T-helper 2 cell treated with Interferon-gamma antibody and Interleukin-4, amounts not matched to agents 5 μg/mL and 100 μg/mL, for 36 hours (primary cell): Measurements from ENCODE around the gene TUBB4B.

Experiments used
- DNase-seq: peaks from one replicate; pipeline ENCODE4 v3.0.0; 2021; ENCODE audit warnings: low spot score
- H3K27ac Mint-ChIP-seq: one replicate; pipeline ENCODE4 v1.8.0; 2021; ENCODE audit warnings: mild to moderate bottlenecking, mixed read lengths
- H3K27me3 Mint-ChIP-seq: one replicate; pipeline ENCODE4 v1.8.0; 2021; ENCODE audit warnings: low read depth, mixed read lengths
- H3K36me3 Mint-ChIP-seq: one replicate; pipeline ENCODE4 v1.8.0; 2021; ENCODE audit warnings: low read depth, mixed read lengths
- H3K4me1 Mint-ChIP-seq: one replicate; pipeline ENCODE4 v1.8.0; 2021; ENCODE audit warnings: low read depth, mixed read lengths
- H3K4me3 Mint-ChIP-seq: one replicate; pipeline ENCODE4 v1.8.0; 2022; ENCODE audit warnings: mild to moderate bottlenecking, moderate library complexity, mixed read lengths
- H3K9me3 Mint-ChIP-seq: one replicate; pipeline ENCODE4 v1.8.0; 2021; ENCODE audit warnings: mixed read lengths

The TUBB4B gene

DNA sequence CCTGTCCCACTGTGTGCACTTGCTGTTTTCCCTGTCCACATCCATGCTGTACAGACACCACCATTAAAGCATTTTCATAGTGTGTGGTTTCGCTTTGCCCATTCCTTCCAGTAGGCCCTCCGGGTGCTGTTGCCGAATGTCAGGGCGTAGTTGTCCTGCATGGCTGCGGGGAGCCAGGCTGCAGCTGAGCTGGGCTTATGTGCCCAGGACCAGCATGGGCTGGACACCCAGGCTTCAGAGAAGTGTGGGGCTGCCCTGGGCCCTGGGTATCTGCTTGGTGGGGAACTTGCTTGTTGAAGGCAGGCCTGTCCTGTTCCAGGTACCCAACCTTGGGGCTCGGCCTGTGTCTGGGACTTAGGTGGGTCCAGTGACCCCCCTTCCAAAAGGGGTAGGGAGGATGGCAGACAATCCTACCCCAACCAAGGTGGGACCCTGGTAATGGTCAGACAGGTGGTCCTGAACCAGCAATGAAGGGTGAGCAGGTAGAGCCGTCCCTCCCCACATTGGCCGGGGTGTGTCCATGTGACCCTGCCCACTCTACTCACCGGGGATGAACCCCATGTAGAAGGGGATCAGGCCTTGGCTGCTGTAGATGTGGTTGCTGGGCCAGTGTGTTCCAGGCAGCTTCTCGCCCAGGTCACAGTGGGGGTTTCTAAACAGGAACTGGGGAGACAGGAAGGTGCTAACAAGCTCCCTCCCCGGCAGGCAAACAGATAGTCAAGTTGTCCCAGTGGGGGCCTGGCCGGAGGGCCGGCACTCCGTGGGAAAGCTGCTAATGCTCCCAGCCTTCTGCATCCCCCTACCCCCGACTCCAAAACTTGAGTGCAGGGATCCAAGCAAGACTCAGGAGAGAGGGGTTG is 2.8 kb downstream of the TUBB4B start:
- peaks cover 23% of the 10 kb centered on the region for H3K36me3 Mint-ChIP-seq
- DNase-seq: no peak
- peaks cover 17% of the 10 kb centered on the region for H3K4me1 Mint-ChIP-seq
- H3K9me3 Mint-ChIP-seq: no peaks in the 10 kb centered on the region
- peak overlapping the region; percentile 89 for H3K4me3 Mint-ChIP-seq
- H3K27ac Mint-ChIP-seq: no peak overlapping the region
- peaks cover 2% of the 10 kb centered on the region for H3K27me3 Mint-ChIP-seq

DNA sequence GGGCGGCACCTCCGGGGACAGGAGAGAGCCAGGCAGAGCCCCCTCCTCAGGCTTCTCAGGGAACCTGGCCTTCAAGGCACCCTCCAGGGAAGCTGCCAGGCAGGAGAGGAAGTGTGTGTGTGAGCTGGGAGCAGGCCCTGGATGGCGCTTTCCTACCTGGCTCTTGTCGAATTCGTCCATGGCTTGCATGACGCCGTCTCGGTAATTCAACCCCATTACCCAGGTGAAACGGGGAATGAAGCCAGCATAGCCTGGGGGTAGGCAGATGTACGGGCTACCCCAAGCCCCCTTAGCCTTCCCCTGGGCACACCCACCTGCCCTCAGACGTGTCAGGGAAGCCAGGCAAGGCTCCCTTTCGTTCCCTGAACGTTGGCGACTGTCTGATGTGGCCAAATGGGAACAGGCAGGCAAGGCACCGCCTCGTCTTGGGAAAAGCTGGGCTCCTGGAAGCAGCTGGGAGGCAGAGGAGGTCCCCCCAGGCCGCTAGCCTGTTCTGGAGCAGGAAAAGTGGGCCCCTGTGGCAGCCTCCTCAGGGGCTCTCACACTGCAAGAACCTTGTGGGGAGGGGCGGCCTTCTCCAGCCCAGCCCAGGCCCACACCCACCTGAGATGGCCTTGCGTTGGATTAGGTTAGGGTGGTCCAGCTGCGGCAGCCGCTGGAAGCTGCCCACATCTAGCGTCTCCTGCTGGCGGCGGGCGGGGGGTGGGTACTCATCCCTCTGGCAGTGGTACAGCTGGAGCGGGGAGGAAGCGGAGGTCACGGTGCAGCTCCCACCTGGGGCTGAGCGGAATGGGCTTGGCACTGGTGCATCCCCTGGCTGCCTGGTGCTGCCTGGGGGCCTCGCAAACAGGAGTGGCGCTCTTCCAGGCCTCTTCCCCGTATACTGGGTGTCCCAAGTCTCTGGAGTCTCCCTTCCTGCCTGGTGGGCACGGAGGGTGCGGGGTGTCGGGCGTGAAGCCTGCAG is 3.7 kb downstream of the TUBB4B start:
- H3K27ac Mint-ChIP-seq: no peak overlapping the region
- H3K4me1 Mint-ChIP-seq: peaks cover 14% of the 10 kb centered on the region
- no peak for DNase-seq
- H3K9me3 Mint-ChIP-seq: no peaks in the 10 kb centered on the region
- no peak overlapping the region for H3K4me3 Mint-ChIP-seq
- peaks cover 2% of the 10 kb centered on the region for H3K27me3 Mint-ChIP-seq
- peaks cover 23% of the 10 kb centered on the region for H3K36me3 Mint-ChIP-seq

DNA sequence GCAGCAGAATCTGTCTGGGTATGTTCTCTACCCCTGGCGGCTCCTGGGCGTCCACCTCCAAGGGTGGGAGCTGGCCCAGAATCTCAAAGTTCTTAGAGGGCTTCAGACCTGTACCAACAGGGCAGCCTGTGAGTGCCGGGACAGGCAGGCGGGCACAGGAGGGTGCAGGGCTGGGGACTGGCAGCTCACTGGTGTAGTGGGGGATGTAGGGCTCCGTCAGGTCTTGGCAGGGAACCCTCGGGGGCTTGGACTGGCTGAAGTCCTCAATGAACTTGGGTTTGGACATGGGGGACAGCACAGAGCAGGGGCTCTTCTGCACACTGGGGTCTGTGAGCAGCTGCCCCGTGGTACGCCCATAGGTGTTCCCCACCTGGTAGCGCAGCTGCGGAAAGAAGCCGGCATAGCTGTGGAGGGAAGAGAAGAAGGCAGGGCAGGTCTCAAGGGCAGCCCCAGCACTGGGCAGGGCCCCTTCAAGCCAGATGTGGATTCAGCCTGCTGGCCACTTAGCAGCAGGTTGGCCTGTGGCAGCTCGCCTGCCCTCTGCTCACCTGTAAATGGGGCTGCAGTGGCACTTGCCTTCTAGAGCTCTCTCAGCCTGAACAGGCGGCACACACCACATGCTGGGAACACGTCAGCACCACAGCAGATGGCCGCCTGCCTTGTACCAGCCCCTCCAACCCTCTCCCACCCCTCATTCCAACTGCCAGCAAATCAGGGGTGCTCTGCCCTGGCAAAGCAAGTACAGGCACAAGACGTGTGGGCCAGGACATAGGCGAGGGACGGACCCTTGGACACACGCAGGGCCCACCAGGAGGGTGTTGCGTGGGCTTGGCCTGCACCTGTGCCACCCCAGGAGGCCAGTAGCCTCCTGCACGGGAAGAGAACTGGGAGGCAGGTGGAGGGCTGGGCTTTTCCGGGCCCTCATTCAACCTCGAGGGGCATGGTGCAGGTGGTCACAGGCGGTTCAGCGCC is 4.6 kb downstream of the TUBB4B start:
- no peak for DNase-seq
- H3K4me3 Mint-ChIP-seq: no peak overlapping the region
- no peak overlapping the region for H3K27ac Mint-ChIP-seq
- peaks cover 14% of the 10 kb centered on the region for H3K4me1 Mint-ChIP-seq
- no peaks in the 10 kb centered on the region for H3K9me3 Mint-ChIP-seq
- peaks cover 2% of the 10 kb centered on the region for H3K27me3 Mint-ChIP-seq
- peaks cover 23% of the 10 kb centered on the region for H3K36me3 Mint-ChIP-seq

GRCh38 chr9:137247135-137247915 is 6.2 kb downstream of the TUBB4B start:
- peaks cover 15% of the 10 kb centered on the region for H3K36me3 Mint-ChIP-seq

DNA sequence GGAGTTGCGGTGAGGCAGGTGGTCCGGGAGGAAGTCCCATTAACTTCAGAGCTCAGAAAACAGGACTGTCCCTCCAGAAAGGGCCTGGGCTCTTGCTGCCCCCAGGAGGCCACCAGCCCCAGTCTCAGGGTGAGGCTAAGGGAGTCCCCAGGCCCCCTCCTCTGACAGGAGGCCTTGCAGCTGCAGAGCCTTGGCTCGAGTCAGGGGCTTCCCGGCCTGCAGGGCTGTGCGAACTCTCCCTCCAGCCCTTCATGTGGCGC is 6.8 kb downstream of the TUBB4B start:
- Mint-ChIP-seq H3K27ac (no peak overlapping the region), H3K4me3 (no peak overlapping the region), H3K27me3 (no peaks in the 10 kb centered on the region), H3K4me1 (peaks cover 5% of the 10 kb centered on the region), H3K9me3 (no peaks in the 10 kb centered on the region), H3K36me3 (peaks cover 10% of the 10 kb centered on the region)
- DNase-seq: no peak

More at GRCh38 chr9:137247135-137247915, 6.2 kb downstream of the TUBB4B start:
- Mint-ChIP-seq H3K4me1 (peaks cover 10% of the 10 kb centered on the region), H3K27me3 (no peaks in the 10 kb centered on the region), H3K27ac (peak overlapping the region; percentile 20), H3K4me3 (no peak overlapping the region), H3K9me3 (no peaks in the 10 kb centered on the region)
- DNase-seq: no peak

GRCh38 chr9:137250329-137251193 is 9.5 kb downstream of the TUBB4B start:
- DNase-seq: no peak
- Mint-ChIP-seq H3K9me3 (no peaks in the 10 kb centered on the region), H3K27ac (no peak overlapping the region), H3K4me3 (no peak overlapping the region), H3K4me1 (peaks cover 4% of the 10 kb centered on the region), H3K27me3 (no peaks in the 10 kb centered on the region), H3K36me3 (no peaks in the 10 kb centered on the region)

DNA sequence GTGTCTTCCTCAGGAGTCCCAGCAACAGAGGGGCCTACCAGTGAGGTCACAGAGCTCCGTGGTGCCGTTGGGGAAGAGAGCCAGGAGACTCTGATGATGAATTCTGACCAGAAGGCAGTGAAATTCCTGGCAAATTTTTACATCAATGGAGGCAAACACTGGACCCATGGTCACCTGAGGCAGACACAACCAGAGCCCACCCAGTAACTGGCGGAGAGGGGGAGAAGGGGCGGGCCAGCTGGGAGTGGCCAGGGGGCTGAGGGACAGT is 10.0 kb downstream of the TUBB4B start, which contains the start of gene STPG3:
Gene STPG3, plus strand, starts transcription at position 93 of the 268 bp plus-strand sequence. Its CDS starts 1 bp downstream, at position 94.
- Mint-ChIP-seq H3K9me3 (no peaks in the 10 kb centered on the region), H3K4me3 (no peak within 1 kb of the TSS), H3K27ac (no peak within 1 kb of the TSS), H3K36me3 (no peaks in the 10 kb centered on the region), H3K27me3 (no peaks in the 10 kb centered on the region), H3K4me1 (peaks cover 4% of the 10 kb centered on the region)
- DNase-seq: no peak

DNA sequence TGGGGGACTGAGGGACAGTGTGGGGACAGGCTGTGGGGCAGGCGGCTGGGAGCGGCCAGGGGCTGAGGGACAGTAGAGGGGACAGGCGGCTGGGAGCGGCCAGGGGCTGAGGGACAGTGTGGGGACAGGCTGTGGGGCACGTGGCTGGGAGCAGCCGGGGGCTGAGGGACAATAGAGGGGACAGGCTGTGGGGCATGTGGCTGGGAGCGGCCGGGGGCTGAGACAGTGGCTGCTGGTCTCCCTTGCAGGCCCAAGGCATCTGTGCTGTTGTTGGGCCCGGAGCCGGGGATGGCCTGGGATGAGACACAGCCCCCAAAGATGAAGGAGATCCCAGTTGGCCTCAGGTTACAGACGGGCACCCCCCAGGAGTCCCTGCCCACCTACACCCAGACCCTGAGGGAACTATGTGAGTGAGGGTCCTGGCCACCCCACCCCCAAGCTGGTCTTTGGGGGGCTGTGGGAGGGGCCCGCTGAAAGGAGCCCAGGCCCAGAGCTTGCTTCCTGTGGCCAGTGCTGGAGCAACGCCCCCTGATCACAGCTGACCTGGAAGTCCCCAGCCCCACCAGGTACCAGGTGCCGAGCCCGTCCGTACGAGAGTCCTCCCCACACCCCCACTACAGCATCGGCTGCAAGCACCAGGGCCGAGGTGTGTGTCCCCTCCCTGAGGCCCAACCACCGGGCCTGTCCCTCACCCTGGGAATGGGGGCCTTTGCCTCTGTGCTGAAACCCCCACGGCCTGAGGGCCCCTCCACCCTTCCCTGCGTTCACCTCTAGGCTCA is 10.6 kb downstream of the TUBB4B start:
- no peak overlapping the region for H3K4me3 Mint-ChIP-seq
- H3K27ac Mint-ChIP-seq: no peak overlapping the region
- DNase-seq: no peak
- peaks cover 4% of the 10 kb centered on the region for H3K4me1 Mint-ChIP-seq
- H3K9me3 Mint-ChIP-seq: no peaks in the 10 kb centered on the region
- no peaks in the 10 kb centered on the region for H3K27me3 Mint-ChIP-seq
- H3K36me3 Mint-ChIP-seq: peaks cover 3% of the 10 kb centered on the region

- Mint-ChIP-seq H3K27ac (no peak overlapping the region), H3K27me3 (no peaks in the 10 kb centered on the region), H3K9me3 (no peaks in the 10 kb centered on the region), H3K4me1 (peaks cover 4% of the 10 kb centered on the region), H3K4me3 (no peak overlapping the region), H3K36me3 (peaks cover 7% of the 10 kb centered on the region)
- no peak for DNase-seq
Observed at GRCh38 chr9:137252555-137253506, 11.7 kb downstream of the TUBB4B start.

- H3K27ac Mint-ChIP-seq: peak overlapping the region; percentile 56
- peak overlapping the region; percentile 82 for H3K4me3 Mint-ChIP-seq
- no peaks in the 10 kb centered on the region for H3K27me3 Mint-ChIP-seq
- peaks cover 10% of the 10 kb centered on the region for H3K36me3 Mint-ChIP-seq
- no peaks in the 10 kb centered on the region for H3K9me3 Mint-ChIP-seq
- H3K4me1 Mint-ChIP-seq: peaks cover 4% of the 10 kb centered on the region
- no peak for DNase-seq
Observed at GRCh38 chr9:137253717-137254623, 12.9 kb downstream of the TUBB4B start.
